T-helper 22 cell (primary cell): ENCODE results near the gene RAP2A.

Experiments
- DNase-seq: peaks from one replicate; pipeline ENCODE4 v3.0.0-alpha.2; 2020; ENCODE audit warnings: low read depth

The RAP2A gene

DNA sequence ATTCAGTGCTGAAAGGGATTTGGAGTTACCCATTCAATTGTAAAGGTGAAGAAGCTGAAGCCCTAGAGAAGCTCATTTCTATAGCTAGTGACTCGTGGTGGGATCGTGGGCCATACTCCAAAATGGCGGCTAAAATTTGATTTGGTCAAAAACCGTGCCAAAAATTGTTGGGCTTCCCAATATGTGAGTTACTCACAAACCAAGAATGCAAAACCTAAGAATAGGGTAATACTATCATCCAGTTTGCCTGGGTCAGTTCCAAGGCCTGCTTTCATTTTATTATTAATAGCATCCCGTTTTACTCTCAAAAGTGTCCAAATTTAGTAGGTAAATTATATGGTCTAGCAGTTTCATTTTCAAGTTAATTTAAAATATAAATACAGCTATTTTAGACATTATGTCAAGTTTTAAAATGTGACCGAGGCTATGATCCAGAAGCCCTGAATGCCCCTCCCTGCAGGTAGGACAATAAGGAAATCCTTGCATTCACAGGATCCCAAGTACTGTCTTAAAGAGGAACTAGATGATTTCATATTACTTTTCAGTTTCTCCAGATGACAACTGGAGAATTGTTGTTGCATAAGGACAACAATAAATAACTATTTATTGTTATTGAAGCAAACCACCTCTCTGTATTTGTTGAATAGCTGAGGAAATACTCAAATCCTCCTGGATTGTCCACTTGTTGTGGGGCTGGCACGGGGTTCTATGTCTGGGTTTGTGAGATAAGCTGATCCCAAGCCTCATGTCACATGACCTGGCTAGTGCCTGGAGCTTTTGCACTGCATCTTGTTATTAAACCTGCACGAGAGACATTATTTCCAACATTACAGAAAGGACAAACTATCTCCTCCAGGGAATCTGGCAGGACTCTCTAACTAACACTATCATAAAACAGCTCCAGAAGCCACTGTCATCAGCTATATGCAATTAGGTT, 11.6 kb upstream of the RAP2A start:
- DNase-seq: no peak

DNA sequence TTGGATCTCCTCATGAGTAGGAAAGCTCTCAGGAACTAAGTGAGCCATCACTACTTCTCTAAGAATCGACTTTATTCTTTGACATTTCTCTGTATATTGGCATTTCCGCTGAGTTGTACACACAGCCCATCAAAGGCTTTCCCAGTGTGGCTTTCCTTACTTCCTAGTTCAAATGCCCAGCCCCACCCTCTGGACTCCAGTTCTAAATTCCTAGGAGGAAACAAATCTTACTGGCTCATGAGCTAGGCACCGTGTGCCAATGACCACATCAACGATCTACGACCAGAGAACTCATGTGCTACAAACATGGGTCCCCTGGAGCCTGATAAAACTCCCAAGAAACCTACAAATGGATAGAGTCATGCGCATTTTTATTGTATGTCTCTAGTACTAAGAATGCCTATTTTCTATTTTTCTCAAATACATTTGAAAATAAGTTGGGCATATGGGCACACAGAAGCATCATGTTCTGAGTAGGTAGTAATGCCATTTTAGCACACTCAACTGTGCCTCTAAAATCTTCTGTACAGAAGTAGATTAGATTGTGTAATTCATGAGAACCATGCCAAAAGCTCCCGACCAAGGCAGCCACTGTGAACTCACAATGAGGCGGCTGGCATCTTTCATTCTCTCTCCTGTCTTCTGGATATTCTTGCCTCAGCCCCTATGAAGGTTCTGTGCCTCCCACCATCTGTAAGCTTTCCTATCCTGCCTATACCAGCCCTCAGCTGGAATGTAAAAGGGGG, 10.5 kb upstream of the RAP2A start:
- DNase-seq: no peak

DNA sequence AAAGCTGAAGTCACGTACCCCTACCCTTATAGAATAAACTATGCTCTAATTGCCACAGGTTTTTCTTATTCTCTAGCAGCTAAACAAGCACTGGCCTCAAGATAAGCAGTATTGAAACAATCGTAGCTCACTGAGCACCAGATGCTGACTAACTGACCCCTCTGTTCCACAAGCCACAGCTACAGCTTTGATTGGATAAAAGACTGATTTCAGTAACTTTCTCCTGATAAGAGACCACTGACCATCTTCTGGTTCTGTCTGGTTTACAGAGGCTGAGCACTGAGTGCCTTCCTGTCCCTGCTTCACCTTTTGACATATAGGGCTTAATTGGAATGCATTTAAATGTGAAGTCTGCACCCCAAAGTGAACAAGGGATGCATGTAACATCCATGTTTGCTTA, 8.4 kb upstream of the RAP2A start:
- no peak for DNase-seq

DNA sequence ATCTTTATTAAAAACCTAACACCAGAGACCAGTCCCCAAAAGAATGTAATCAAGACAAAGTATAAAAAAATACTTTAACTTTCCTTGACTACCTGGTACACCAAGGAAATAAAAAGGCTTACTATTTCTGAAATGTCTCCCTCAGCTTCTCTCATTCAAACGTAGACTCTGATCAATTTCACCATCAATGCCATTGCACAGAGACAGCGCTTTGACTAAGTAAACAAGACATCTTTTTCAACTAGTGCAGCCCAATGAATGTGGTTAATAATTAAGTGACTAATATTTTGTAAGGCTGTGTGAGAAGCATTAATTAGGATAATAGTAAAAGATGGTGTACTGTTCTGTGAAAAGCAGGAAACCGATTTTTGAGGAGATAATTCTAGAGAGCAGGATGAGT, 7.3 kb upstream of the RAP2A start:
- no peak for DNase-seq

GRCh38 chr13:97429681-97430081, 4.3 kb upstream of the RAP2A start:
- no peak for DNase-seq

GRCh38 chr13:97430296-97430695, 3.7 kb upstream of the RAP2A start:
- no peak for DNase-seq

DNA sequence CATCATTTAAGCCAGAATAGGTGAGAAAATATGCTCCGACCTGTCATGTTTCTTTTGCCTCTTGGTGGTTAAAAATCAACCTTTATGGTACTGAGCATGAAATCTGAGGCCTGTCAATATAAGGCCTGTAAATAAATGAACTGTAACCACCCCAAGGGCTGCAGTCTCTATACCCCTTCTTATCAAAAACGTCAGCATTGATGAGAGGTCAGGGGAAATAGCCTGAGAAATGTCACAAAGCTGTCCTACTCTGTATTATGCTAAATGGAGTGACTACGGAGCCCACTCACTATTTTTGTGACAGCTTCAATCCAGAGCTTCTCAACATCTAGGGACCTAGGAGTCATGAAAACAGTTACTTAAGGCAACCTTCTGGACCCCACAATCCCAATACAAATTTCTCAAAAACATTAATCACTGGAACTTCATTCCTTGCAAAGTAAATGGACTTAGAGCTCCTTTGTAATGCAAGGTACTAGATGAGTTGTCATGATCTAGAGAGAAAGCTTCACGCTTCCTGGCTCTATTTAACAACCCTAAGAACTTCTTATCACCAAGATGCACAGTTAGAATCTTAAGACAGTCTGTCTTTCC, 2.7 kb upstream of the RAP2A start:
- DNase-seq: no peak

DNA sequence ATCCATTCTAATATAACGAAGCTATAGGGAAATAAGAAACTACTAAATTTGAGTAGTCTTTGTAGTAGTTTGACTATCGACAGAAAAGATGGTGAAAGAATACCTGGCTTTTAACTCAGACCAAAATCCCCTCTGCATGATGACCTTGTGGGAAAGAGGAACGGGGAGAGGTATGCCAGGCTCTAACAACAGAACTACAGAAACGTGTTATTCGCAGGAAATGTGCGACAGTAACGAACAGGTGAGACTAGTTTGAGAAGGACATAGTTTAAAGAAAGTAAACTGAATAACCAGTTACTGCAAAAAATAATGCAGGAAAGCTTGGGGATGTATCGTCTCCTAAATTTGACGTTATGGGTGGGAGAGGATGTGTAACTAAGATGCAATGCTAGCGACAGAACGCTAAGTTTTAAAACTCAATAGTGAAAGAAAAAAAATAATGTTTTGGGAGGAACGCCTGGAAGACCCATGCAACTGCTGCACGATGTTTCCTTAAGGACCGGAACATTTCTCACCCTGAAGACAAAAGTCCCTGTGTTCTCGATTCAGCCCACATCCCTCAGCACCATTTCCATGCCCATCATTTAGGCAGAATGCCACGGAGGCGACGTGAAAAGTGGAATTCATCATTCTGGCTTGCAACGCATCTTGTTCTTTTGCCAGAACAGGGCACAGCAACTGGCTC, 1.6 kb upstream of the RAP2A start:
- DNase-seq: no peak

DNA sequence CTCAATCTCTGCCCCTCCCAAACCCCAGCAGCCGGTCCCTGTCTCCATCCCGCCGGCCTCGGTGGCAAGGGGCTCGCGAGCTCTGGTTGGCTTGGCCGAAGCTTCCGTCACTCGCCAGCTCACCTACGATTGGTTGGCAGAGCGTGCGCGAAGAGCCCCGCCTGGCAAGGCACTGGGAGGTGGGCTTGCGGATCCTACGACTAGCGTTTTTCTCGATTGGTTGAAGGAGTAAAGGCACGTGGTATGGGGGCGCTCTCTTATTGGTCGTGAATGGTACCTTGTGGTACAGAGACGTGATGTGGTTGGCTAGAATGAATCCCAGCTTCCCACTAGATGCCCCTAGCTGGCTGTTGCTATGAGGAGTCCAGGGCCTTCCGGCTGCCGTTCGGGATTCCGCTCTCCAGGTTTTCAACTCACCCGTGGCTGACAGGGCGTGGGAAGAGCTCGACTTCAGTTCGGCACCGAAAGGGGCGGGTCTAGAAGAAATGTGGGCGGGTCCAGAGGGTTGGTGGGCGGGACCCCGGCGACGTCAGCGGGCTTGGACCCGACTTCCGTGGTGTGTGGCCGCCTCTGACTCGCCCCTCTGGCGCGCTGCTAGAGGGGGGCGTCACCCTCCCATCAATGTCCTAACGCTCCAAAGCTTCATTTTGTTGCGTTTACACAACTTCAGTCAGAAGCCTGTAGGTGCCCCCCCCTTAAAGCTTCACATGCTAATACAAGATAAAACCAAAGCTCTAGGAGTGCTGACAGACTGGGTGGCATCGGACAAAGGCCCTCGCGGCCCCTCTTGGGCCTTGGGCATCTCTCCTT, 847 bp upstream of the RAP2A start:
- DNase-seq: peak; percentile 96

GRCh38 chr13:97434397-97435201, 630 bp downstream of the RAP2A start:
- DNase-seq: peak; percentile 32

DNA sequence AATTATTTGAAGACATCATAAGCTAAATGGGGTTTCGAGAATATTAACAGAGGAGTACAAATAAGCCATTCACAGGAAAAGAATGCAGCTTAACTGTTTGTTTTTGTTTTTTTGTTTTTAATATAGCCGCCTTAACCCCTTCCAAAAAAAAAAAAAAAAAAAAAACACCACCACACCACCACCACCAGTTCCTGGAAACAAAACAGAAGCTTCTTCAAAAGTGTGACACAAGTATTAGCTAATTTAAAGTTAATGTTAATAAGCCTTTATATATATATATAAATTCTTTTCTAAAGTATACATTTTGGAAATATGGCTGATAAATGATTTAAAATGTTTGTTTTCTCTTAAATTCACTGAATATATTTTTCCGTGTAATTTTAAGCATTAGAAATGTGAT, 1.4 kb downstream of the RAP2A start:
- no peak for DNase-seq

GRCh38 chr13:97435794-97436193, 1.8 kb downstream of the RAP2A start:
- no peak for DNase-seq

DNA sequence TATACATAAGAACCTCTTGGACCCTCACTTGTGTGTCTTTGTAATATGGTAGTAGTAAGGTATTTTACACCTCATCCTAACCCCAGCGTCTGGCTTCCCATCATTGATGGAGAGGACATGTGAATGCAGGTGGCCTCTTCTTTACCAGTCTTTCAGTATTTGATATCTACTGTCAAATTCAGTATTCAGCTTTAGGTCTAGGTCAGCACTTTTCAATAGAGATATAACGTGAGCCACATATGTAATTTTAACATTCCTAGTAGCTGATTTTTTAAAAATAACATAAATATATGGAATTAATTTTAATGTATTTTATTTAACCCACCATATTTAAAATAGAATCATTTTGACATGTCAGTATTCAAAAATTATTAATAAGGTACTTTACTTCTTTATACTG, 2.9 kb downstream of the RAP2A start:
- no peak for DNase-seq

GRCh38 chr13:97437729-97438128, 3.8 kb downstream of the RAP2A start:
- DNase-seq: no peak

DNA sequence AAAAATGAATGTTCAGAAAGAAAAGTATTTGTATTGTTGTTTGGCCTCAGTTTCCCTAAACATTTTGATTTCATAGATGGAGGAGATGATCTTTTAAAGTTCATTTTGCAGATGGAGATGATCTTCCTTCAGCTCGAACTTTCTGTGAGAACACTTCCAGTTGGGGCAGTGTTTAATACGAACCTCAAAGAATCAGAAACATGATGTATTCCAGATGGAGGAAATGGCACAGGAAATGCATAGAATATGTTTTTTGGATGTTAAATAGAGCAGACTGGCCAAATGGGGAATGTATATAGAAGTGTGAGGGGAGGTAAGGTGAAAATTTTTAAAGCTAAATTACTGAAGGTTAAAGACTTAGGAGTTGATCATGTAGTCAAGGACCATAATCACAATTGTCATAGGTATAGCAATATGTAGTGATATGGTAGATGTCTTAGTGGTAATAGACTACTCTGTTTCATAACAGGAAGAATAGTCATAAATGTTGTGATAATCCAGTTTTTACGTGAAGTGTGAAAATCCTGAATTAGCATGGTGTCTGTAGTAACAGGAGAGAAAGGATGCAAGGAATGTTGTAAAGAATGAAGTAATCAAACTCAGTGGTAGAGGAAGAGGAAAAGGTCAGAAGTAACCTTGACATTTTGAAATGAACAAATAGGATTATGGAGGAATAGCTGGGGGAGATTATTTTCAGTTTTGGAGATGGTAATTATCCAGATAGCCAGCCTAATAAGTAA, 5.1 kb downstream of the RAP2A start:
- no peak for DNase-seq

DNA sequence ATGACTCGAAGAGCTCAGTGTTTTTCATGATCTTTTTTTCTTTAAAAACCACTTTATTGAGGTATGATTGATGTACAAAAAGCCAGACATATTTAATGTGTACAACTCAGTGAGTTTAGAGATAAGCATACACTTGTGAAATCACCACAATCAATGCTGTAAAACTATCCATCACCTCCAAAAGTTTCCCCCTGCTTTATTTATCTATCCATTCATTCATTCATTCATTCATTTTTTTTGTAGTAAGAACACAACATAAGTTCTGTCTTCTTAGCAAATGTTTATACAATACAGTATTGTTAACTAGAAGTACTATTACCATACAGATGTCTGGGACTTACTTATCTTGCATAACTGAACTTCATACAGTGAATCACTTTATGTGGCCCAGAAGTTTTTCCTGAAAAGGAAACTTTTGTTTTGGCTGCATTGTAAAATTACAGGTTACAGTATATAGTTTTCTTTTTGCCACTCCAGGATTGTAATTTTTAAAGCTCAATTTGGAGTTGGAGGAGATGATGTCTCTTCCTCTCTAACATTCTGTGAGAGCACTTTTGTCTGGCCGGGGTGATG, 6.7 kb downstream of the RAP2A start:
- no peak for DNase-seq

- DNase-seq: no peak
These were observed 7.4 kb downstream of the RAP2A start for GRCh38 chr13:97441368-97441767.

DNA sequence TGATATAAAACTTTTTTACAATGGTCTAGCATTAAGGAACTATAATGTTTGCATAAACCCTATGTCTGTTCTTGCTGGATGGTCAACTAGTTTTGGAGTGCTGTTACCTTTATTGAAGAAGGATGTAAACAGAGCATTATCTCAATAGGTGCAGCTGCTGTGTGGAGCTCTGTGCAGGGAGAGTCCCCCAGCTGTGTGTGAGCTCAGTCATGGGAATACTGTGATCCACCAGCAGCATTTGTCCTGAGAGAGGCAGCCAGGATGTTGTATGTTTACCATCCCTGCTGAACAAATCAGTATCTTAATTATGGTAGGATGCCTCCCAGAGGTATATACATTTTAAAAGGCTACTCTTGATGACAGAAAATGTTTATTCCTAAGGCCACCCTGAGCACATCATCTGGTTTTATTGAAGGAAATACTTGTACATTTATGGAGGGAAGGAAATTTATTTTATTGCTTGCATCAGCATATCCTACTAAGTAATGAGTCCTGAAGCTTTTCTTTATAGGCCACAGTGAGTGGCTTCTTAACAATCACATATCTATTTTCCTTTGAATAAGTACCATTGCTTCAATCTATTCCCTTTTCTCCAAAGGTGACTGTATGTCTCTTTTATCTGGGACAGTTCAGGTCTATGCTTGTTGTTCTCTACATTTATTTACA, 11.7 kb downstream of the RAP2A start:
- no peak for DNase-seq

DNA sequence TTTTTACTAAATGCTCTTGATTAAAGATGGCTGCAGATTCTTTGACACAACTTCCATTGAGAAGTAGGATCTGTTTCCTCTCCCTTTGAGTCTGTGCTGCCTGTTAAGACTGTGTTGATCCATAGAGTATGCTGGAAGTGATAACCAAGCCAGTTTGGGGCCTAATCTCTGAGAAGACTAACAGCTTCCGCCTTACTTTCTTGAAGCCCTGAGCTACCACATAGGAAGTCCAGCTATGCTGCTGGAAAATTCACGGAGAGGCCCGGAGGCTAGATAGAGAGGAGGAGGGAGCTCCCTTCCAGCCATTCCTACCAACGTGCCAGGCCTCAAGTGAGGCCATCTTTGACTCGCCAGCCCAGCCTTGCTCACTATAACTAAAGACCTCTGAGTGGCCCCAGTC, 12.5 kb downstream of the RAP2A start:
- no peak for DNase-seq
